ENCODE measurements around the gene MAML2. TPM values are rescaled to one million over a fixed set of nuclear protein-coding genes. Genes with fewer than 3 reads are reported as not detected.

The MAML2 gene
- total and polyA plus RNA-seq, 2 of the 13 experiments (the other 11 are each of a cell fraction or from before 2014, with no cell fraction given): 2.3 to 25.9 TPM

DNA sequence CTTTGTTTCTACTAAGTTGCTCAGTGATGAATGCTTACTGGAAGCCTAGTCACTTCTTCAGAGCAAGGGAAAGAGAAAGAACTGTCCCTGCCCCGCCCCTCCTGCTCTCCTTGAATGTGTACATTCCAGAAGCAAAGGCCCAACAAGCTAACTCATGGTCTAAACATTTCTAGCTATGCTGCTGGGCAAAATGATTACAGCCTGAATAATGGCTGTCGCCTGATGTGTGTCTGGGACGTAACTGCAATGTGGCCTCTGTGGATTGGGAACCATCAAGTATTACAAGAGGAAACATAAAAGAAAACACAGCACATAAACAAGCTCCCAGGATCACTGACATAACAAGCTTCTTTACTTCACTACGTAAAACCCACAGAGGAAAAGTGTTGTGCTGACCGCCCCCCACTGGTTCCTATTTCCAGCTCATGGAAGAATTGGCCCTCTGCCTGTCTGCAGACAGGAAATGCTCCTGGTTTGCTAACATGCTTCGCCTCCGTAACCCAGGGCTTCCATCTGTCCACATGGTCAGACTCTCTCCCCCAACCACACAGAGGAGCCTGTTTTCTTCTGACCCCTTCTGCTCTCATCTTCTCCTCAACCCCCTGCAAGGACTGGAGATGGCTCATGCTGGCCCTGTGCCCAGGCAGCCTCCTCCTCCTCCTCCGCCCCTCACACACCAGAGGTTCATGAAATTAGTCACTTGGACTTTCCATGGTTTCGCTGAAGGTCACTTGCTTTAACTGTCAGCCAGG lies 187.2 kb downstream of the MAML2 start (continued):
- TF ChIP-seq, protein P1, sequence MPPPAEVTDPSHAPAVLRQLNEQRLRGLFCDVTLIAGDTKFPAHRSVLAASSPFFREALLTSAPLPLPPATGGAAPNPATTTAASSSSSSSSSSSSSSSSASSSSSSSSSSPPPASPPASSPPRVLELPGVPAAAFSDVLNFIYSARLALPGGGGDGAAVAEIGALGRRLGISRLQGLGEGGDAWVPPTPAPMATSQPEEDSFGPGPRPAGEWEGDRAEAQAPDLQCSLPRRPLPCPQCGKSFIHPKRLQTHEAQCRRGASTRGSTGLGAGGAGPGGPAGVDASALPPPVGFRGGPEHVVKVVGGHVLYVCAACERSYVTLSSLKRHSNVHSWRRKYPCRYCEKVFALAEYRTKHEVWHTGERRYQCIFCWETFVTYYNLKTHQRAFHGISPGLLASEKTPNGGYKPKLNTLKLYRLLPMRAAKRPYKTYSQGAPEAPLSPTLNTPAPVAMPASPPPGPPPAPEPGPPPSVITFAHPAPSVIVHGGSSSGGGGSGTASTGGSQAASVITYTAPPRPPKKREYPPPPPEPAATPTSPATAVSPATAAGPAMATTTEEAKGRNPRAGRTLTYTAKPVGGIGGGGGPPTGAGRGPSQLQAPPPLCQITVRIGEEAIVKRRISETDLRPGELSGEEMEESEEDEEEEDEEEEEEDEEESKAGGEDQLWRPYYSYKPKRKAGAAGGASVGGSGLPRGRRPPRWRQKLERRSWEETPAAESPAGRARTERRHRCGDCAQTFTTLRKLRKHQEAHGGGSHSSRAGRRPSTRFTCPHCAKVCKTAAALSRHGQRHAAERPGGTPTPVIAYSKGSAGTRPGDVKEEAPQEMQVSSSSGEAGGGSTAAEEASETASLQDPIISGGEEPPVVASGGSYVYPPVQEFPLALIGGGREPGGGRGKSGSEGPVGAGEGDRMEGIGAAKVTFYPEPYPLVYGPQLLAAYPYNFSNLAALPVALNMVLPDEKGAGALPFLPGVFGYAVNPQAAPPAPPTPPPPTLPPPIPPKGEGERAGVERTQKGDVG (CRISPR knock-in tag; IDR thresholded peaks at IDR 0.05; ENCODE audit: borderline replicate concordance): peak; percentile 60; the same call in 1 of the 2 replicates
- TF ChIP-seq, protein P2, sequence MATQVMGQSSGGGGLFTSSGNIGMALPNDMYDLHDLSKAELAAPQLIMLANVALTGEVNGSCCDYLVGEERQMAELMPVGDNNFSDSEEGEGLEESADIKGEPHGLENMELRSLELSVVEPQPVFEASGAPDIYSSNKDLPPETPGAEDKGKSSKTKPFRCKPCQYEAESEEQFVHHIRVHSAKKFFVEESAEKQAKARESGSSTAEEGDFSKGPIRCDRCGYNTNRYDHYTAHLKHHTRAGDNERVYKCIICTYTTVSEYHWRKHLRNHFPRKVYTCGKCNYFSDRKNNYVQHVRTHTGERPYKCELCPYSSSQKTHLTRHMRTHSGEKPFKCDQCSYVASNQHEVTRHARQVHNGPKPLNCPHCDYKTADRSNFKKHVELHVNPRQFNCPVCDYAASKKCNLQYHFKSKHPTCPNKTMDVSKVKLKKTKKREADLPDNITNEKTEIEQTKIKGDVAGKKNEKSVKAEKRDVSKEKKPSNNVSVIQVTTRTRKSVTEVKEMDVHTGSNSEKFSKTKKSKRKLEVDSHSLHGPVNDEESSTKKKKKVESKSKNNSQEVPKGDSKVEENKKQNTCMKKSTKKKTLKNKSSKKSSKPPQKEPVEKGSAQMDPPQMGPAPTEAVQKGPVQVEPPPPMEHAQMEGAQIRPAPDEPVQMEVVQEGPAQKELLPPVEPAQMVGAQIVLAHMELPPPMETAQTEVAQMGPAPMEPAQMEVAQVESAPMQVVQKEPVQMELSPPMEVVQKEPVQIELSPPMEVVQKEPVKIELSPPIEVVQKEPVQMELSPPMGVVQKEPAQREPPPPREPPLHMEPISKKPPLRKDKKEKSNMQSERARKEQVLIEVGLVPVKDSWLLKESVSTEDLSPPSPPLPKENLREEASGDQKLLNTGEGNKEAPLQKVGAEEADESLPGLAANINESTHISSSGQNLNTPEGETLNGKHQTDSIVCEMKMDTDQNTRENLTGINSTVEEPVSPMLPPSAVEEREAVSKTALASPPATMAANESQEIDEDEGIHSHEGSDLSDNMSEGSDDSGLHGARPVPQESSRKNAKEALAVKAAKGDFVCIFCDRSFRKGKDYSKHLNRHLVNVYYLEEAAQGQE (IDR thresholded peaks at IDR 0.05; ENCODE audit: borderline replicate concordance in 1 of 2, low read depth in 1 of 2, low read length in 2 of 2): no peak
- 0 out of 2 replicates have a peak, but pooled peaks have one; percentile 18 for TF ChIP-seq ZNF263 (CRISPR knock-in tag; IDR thresholded peaks at IDR 0.05)
- TF ChIP-seq ZNF224 (CRISPR knock-in tag; IDR thresholded peaks at IDR 0.05): no peak
- TF ChIP-seq, protein P3, sequence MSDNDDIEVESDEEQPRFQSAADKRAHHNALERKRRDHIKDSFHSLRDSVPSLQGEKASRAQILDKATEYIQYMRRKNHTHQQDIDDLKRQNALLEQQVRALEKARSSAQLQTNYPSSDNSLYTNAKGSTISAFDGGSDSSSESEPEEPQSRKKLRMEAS (IDR thresholded peaks at IDR 0.05): 0 out of 2 replicates have a peak, but pooled peaks have one; percentile 23
- TF ChIP-seq ELF1 (CRISPR knock-in tag; IDR thresholded peaks at IDR 0.05): no peak
- TF ChIP-seq, protein P4, sequence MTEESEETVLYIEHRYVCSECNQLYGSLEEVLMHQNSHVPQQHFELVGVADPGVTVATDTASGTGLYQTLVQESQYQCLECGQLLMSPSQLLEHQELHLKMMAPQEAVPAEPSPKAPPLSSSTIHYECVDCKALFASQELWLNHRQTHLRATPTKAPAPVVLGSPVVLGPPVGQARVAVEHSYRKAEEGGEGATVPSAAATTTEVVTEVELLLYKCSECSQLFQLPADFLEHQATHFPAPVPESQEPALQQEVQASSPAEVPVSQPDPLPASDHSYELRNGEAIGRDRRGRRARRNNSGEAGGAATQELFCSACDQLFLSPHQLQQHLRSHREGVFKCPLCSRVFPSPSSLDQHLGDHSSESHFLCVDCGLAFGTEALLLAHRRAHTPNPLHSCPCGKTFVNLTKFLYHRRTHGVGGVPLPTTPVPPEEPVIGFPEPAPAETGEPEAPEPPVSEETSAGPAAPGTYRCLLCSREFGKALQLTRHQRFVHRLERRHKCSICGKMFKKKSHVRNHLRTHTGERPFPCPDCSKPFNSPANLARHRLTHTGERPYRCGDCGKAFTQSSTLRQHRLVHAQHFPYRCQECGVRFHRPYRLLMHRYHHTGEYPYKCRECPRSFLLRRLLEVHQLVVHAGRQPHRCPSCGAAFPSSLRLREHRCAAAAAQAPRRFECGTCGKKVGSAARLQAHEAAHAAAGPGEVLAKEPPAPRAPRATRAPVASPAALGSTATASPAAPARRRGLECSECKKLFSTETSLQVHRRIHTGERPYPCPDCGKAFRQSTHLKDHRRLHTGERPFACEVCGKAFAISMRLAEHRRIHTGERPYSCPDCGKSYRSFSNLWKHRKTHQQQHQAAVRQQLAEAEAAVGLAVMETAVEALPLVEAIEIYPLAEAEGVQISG (CRISPR knock-in tag; IDR thresholded peaks at IDR 0.05): 0 out of 2 replicates have a peak, but pooled peaks have one; percentile 17
- no peak for TF ChIP-seq ZNF33B (CRISPR knock-in tag; IDR thresholded peaks at IDR 0.05)
- TF ChIP-seq ZNF260 (CRISPR knock-in tag; IDR thresholded peaks at IDR 0.05; ENCODE audit: borderline replicate concordance, low read depth): no peak
- TF ChIP-seq, protein P5, sequence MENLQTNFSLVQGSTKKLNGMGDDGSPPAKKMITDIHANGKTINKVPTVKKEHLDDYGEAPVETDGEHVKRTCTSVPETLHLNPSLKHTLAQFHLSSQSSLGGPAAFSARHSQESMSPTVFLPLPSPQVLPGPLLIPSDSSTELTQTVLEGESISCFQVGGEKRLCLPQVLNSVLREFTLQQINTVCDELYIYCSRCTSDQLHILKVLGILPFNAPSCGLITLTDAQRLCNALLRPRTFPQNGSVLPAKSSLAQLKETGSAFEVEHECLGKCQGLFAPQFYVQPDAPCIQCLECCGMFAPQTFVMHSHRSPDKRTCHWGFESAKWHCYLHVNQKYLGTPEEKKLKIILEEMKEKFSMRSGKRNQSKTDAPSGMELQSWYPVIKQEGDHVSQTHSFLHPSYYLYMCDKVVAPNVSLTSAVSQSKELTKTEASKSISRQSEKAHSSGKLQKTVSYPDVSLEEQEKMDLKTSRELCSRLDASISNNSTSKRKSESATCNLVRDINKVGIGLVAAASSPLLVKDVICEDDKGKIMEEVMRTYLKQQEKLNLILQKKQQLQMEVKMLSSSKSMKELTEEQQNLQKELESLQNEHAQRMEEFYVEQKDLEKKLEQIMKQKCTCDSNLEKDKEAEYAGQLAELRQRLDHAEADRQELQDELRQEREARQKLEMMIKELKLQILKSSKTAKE (CRISPR knock-in tag; IDR thresholded peaks at IDR 0.05; ENCODE audit: borderline replicate concordance): no peak
- TF ChIP-seq, protein P6, sequence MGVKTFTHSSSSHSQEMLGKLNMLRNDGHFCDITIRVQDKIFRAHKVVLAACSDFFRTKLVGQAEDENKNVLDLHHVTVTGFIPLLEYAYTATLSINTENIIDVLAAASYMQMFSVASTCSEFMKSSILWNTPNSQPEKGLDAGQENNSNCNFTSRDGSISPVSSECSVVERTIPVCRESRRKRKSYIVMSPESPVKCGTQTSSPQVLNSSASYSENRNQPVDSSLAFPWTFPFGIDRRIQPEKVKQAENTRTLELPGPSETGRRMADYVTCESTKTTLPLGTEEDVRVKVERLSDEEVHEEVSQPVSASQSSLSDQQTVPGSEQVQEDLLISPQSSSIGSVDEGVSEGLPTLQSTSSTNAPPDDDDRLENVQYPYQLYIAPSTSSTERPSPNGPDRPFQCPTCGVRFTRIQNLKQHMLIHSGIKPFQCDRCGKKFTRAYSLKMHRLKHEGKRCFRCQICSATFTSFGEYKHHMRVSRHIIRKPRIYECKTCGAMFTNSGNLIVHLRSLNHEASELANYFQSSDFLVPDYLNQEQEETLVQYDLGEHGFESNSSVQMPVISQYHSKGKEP (CRISPR knock-in tag; IDR thresholded peaks at IDR 0.05): no peak
- TF ChIP-seq CBX1 (IDR thresholded peaks at IDR 0.05; ENCODE audit: low read depth): no peak
- no peak for TF ChIP-seq ZNF382 (CRISPR knock-in tag; IDR thresholded peaks at IDR 0.05; ENCODE audit: borderline replicate concordance)
